Panc1 (cell line): ENCODE results near the gene FYN. TPM values are rescaled to one million over a fixed set of nuclear protein-coding genes. Genes with fewer than 3 reads are reported as not detected.

Source experiments
- ATAC-seq: fragments of 200-7000 bp; cut with Tn5 transposase; 2 replicates; pipeline ENCODE4 v1.9.1; 2020; ENCODE audit warnings: mild to moderate bottlenecking, moderate library complexity
- BruUV-seq: library from RNA; stranded (reverse); fragments of 400-500 nt; replicated peaks from 2 replicates; lab custom pipeline; 2021; lab: Mats Ljungman, UMichigan
- CTCF ChIA-PET: fragments of 300-600 bp; sonication (Branson Sonifier 250); formaldehyde crosslinking; loops from one replicate; lab custom pipeline; 2022; ENCODE audit warnings: antibody characterized with exemption; lab: Charles Lee
- POLR2A ChIA-PET: fragments of 300-600 bp; sonication (Branson Sonifier 250); formaldehyde crosslinking; loops from one replicate; lab custom pipeline; 2022; ENCODE audit warnings: antibody characterized with exemption; lab: Charles Lee
- DNase-seq: peaks from one replicate; pipeline ENCODE4 v3.0.0-alpha.2; 2010; ENCODE audit warnings: low read depth, low spot score
- H3K27ac ChIP-seq: 2 replicates; pipeline ENCODE4 v1.5.1; 2011; ENCODE audit warnings: mild to moderate bottlenecking, low read length, inconsistent platforms
- H3K27me3 ChIP-seq: fragments of 200-500 bp; sonication (Bioruptor generic); 2 replicates; pipeline ENCODE4 v1.6.0; 2014; ENCODE audit warnings: low read length, inconsistent platforms; ENCODE audit not compliant: control insufficient read depth, insufficient read depth
- H3K36me3 ChIP-seq: fragments of 200-500 bp; sonication (Bioruptor generic); 2 replicates; pipeline ENCODE4 v1.5.1; 2014; ENCODE audit warnings: inconsistent platforms, mild to moderate bottlenecking, low read length, moderate library complexity; ENCODE audit not compliant: control insufficient read depth, insufficient read depth
- H3K4me1 ChIP-seq: 2 replicates; pipeline ENCODE4 v1.5.1; 2011; ENCODE audit warnings: inconsistent platforms, mild to moderate bottlenecking, low read length, moderate library complexity; ENCODE audit not compliant: control insufficient read depth, insufficient read depth
- H3K4me3 ChIP-seq, 2 experiments: 2 replicates each; pipeline ENCODE4 v1.5.1; 2011 to 2012; ENCODE audit warnings: low read depth in 2 of 2, low read length in 2 of 2, mild to moderate bottlenecking in 2 of 2, inconsistent platforms in 1 of 2, moderate library complexity in 1 of 2
- H3K9me3 ChIP-seq: fragments of 200-500 bp; sonication (Bioruptor generic); 2 replicates; pipeline ENCODE4 v1.5.1; 2014; ENCODE audit warnings: low read depth, mild to moderate bottlenecking, inconsistent platforms, low read length, moderate library complexity; ENCODE audit not compliant: control insufficient read depth, insufficient read depth
- POLR2AphosphoS5 ChIP-seq: IDR thresholded peaks from 2 replicates; pipeline ENCODE4 v1.6.1; 2012; ENCODE audit warnings: mild to moderate bottlenecking, low read depth, low read length, moderate library complexity
- SIN3A ChIP-seq: IDR thresholded peaks from 2 replicates; pipeline ENCODE4 v1.6.1; 2012; ENCODE audit warnings: low read depth, mild to moderate bottlenecking, low read length, moderate library complexity, borderline replicate concordance; ENCODE audit not compliant: insufficient read depth
- TCF7L2 ChIP-seq: IDR thresholded peaks from 2 replicates; pipeline ENCODE4 v1.6.1; 2011; ENCODE audit warnings: mild to moderate bottlenecking, low read depth, low read length, inconsistent platforms
- in situ Hi-C: cut with HindIII; loops from 2 replicates; pipeline ENCODE4 v1.10.0; 2016; ENCODE audit warnings: low sequenced_read_pairs, low pct_unique_long_range_greater_than_20kb
- intact Hi-C: fragments of 100-400 bp; cut with micrococcal nuclease; formaldehyde crosslinking; loops from one replicate; pipeline ENCODE4 v1.10.0; 2022; ENCODE audit not compliant: unreplicated experiment
- total RNA-seq: library from RNA; stranded (reverse); gene quantifications from one replicate; pipeline ENCODE4 v1.2.1, GENCODE V29; 2021; ENCODE audit not compliant: unreplicated experiment
- TF ChIP-seq, protein P1 (sequence below): fragments of 450-650 bp; IDR thresholded peaks from 2 replicates; pipeline ENCODE4 v1.5.1; 2017; ENCODE audit warnings: mild to moderate bottlenecking
- TF ChIP-seq, protein P2 (sequence below), 2 experiments: IDR thresholded peaks; 2 replicates each; pipeline ENCODE4 v1.6.1; 2011 to 2012; ENCODE audit warnings: low read depth in 2 of 2, control low read depth in 1 of 2, low read length in 1 of 2, mild to moderate bottlenecking in 1 of 2, moderate library complexity in 1 of 2; ENCODE audit not compliant: insufficient read depth in 1 of 2

The FYN gene
- total RNA-seq, 1 experiment from 2014 or later: 4.2 TPM

DNA sequence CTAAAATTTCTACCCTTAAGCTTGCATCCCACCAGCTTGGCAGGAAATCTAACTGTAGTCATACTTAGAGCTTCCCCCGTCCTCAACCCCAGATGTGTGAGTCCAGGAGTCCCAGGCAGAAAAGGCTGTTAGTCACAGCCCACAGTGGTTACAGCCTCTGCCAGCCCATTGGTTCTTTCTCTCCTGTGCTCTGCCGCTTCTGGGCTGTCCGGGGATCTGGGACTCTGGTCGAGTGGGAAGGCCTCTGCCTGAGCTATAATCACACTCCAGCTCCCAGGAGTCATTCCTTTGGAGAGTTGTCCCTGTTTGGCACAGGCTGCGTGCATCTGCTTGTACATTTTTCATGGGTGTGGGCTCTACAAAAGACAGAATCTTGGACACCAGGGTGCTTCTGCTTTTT, 45.6 kb upstream of the FYN start:
- ATAC-seq (no peak), DNase-seq (no peak)
- BruUV-seq: no TSS peak

GRCh38 chr6:111916747-111917146, 43.5 kb upstream of the FYN start:
- Histone ChIP-seq H3K27me3 (peaks cover 10% of the 10 kb centered on the region), H3K9me3 (no peaks in the 10 kb centered on the region), H3K36me3 (no peaks in the 10 kb centered on the region), H3K4me3 (no peak overlapping the region), H3K4me1 (no peaks in the 10 kb centered on the region), H3K27ac (no peak overlapping the region)
- no TSS peak for BruUV-seq
- ChIA-PET POLR2A (no interaction called here), CTCF (no interaction called here)
- no peak for DNase-seq
- no peak for ATAC-seq
- intact Hi-C loops: no loop called here
- in situ Hi-C loops: no loop called here
- TF ChIP-seq POLR2AphosphoS5: no peak
- no peak for TF ChIP-seq TCF7L2
- TF ChIP-seq, protein P1, sequence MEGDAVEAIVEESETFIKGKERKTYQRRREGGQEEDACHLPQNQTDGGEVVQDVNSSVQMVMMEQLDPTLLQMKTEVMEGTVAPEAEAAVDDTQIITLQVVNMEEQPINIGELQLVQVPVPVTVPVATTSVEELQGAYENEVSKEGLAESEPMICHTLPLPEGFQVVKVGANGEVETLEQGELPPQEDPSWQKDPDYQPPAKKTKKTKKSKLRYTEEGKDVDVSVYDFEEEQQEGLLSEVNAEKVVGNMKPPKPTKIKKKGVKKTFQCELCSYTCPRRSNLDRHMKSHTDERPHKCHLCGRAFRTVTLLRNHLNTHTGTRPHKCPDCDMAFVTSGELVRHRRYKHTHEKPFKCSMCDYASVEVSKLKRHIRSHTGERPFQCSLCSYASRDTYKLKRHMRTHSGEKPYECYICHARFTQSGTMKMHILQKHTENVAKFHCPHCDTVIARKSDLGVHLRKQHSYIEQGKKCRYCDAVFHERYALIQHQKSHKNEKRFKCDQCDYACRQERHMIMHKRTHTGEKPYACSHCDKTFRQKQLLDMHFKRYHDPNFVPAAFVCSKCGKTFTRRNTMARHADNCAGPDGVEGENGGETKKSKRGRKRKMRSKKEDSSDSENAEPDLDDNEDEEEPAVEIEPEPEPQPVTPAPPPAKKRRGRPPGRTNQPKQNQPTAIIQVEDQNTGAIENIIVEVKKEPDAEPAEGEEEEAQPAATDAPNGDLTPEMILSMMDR: no peak
- TF ChIP-seq, protein P2, sequence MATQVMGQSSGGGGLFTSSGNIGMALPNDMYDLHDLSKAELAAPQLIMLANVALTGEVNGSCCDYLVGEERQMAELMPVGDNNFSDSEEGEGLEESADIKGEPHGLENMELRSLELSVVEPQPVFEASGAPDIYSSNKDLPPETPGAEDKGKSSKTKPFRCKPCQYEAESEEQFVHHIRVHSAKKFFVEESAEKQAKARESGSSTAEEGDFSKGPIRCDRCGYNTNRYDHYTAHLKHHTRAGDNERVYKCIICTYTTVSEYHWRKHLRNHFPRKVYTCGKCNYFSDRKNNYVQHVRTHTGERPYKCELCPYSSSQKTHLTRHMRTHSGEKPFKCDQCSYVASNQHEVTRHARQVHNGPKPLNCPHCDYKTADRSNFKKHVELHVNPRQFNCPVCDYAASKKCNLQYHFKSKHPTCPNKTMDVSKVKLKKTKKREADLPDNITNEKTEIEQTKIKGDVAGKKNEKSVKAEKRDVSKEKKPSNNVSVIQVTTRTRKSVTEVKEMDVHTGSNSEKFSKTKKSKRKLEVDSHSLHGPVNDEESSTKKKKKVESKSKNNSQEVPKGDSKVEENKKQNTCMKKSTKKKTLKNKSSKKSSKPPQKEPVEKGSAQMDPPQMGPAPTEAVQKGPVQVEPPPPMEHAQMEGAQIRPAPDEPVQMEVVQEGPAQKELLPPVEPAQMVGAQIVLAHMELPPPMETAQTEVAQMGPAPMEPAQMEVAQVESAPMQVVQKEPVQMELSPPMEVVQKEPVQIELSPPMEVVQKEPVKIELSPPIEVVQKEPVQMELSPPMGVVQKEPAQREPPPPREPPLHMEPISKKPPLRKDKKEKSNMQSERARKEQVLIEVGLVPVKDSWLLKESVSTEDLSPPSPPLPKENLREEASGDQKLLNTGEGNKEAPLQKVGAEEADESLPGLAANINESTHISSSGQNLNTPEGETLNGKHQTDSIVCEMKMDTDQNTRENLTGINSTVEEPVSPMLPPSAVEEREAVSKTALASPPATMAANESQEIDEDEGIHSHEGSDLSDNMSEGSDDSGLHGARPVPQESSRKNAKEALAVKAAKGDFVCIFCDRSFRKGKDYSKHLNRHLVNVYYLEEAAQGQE (IDR thresholded peaks at IDR 0.05; ENCODE audit: insufficient read depth in 1 of 2, low read depth in 2 of 2, low read length in 1 of 2): no peak
- no peak for TF ChIP-seq SIN3A

More for the DNA sequence above, 45.6 kb upstream of the FYN start:
- no peaks in the 10 kb centered on the region for H3K4me1 ChIP-seq
- no peak overlapping the region for H3K27ac ChIP-seq
- no peak overlapping the region for H3K4me3 ChIP-seq
- intact Hi-C loops: no loop called here
- ChIA-PET POLR2A (no interaction called here), CTCF (no interaction called here)
- TF ChIP-seq TCF7L2: no peak
- H3K27me3 ChIP-seq: peaks cover 13% of the 10 kb centered on the region; the same call in 1 of the 2 replicates
- no peaks in the 10 kb centered on the region for H3K36me3 ChIP-seq
- no peaks in the 10 kb centered on the region for H3K9me3 ChIP-seq
- in situ Hi-C loops: no loop called here

- H3K9me3 ChIP-seq: no peaks in the 10 kb centered on the region
- H3K4me1 ChIP-seq: no peaks in the 10 kb centered on the region
- no peak for ATAC-seq
- in situ Hi-C loops (no loop called here), intact Hi-C loops (no loop called here)
- no peaks in the 10 kb centered on the region for H3K36me3 ChIP-seq
- TF ChIP-seq SIN3A (no peak), POLR2AphosphoS5 (no peak), TCF7L2 (no peak)
- TF ChIP-seq, protein P2 (IDR thresholded peaks at IDR 0.05; ENCODE audit: insufficient read depth in 1 of 2, low read depth in 2 of 2, low read length in 1 of 2): no peak
- TF ChIP-seq, protein P1: no peak
- H3K4me3 ChIP-seq: no peak overlapping the region
- BruUV-seq: no TSS peak
- DNase-seq: no peak
- ChIA-PET CTCF (no interaction called here), POLR2A (no interaction called here)
- no peak overlapping the region for H3K27ac ChIP-seq
- H3K27me3 ChIP-seq: peaks cover 17% of the 10 kb centered on the region
Measured at GRCh38 chr6:111914617-111915016, 41.4 kb upstream of the FYN start.
